WI38 (cell line): ENCODE data around the gene FAM222A.
A peak's percentile ranks its signal among the peaks of the same experiment; 100 is the strongest.

Experiments used
- H3K4me3 ChIP-seq: 2 replicates; pipeline ENCODE4 v1.5.1; 2011; ENCODE audit warnings: low read depth, mild to moderate bottlenecking, control low read depth, low read length
- CTCF ChIP-seq: IDR thresholded peaks from 2 replicates; pipeline ENCODE4 v1.5.1; 2012; ENCODE audit warnings: low read depth, mild to moderate bottlenecking, control low read depth, low read length

FAM222A gene

GRCh38 chr12:109770861-109771670 is 57.4 kb downstream of the FAM222A start:
- no peak for TF ChIP-seq CTCF
- no peak overlapping the region for H3K4me3 ChIP-seq

- no peak for TF ChIP-seq CTCF
- H3K4me3 ChIP-seq = no peak overlapping the region
Measured at GRCh38 chr12:109771746-109772621, 58.4 kb downstream of the FAM222A start.

- H3K4me3 ChIP-seq = no peak overlapping the region
- TF ChIP-seq CTCF = no peak
Measured at GRCh38 chr12:109772622-109773321, 59.1 kb downstream of the FAM222A start.

GRCh38 chr12:109773384-109774011 is 59.9 kb downstream of the FAM222A start:
- H3K4me3 ChIP-seq = no peak overlapping the region
- no peak for TF ChIP-seq CTCF

GRCh38 chr12:109775172-109775881 is 61.7 kb downstream of the FAM222A start:
- no peak overlapping the region for H3K4me3 ChIP-seq
- TF ChIP-seq CTCF = peak; percentile 95

GRCh38 chr12:109776624-109777023 is 63.0 kb downstream of the FAM222A start:
- no peak for TF ChIP-seq CTCF
- H3K4me3 ChIP-seq = no peak overlapping the region
